T47D (cell line): ENCODE measurements around the gene ASPRV1.

Experiments used
- DNase-seq, 2 experiments: peaks; one replicate each; pipeline versions ENCODE4 v3.0.0 to v3.0.0-alpha.2; 2011 to 2012; ENCODE audit warnings: low read depth in 1 of 2, low spot score in 1 of 2
- JUND ChIP-seq: IDR thresholded peaks from 2 replicates; pipeline ENCODE4 v1.6.1; 2012; ENCODE audit warnings: low read depth
- in situ Hi-C: cut with HindIII; loops from 2 replicates; pipeline ENCODE4 v1.10.0; 2016; ENCODE audit warnings: low sequenced_read_pairs, low pct_unique_long_range_greater_than_20kb

Gene ASPRV1

GRCh38 chr2:69997015-69997830 lies 35.8 kb upstream of the ASPRV1 start:
- peak in 1 of 2 experiments; percentile 14 for DNase-seq
- no peak for TF ChIP-seq JUND
- in situ Hi-C loops, result no loop called here

- TF ChIP-seq JUND, result no peak
- DNase-seq, result no peak
- in situ Hi-C loops, result no loop called here
Measured at GRCh38 chr2:69995511-69995910, 34.1 kb upstream of the ASPRV1 start.

DNA sequence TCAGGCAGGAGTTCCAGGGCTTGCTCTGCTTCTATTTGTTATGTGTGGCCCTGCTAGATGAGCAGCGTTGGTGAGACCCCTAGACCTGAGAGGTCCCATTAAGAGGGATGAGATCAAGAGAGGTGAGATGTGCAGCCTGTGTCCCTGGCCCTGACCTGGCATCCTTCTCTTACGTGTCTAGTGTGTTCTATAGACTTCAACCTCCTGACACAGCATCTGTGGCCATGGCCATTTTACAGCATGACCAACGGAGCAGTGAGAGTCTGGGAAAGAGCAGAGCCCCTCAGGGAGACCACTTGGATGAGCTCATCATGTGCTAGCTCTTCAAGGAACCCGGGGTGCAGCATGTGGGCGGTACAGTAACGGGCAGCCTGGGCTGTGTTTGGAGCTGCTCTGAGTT lies 32.7 kb upstream of the ASPRV1 start:
- no peak for TF ChIP-seq JUND
- in situ Hi-C loops, result no loop called here
- no peak for DNase-seq

- DNase-seq, result no peak
- TF ChIP-seq JUND, result no peak
- in situ Hi-C loops, result no loop called here
Measured at GRCh38 chr2:69993708-69994107, 32.3 kb upstream of the ASPRV1 start.

DNA sequence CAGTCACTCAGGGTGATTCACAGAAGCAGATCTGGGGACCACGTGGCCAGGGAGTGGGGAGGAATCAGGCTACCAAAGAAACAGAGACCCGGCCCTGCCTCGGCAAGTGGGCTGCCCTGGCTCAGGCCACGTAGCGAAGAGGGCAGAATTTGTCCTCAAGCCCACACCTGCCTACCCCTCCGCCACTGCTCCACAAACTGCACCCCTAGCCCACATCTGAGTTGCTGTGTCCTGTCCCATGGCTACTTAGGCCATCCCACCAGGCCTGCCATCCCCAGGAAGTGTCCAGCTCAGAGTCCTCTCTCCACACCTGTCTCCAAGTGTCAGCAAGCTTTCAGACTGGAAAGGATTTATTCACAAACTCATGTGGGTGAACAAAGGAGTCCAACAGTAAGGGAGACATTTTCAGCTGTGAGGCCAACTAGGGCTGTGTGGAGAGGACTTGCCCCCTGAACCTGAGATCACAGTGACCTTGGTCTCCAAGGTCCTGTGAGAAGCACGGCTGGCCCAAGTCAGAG lies 31.7 kb upstream of the ASPRV1 start:
- no peak for DNase-seq
- no peak for TF ChIP-seq JUND
- in situ Hi-C loops, result no loop called here

DNA sequence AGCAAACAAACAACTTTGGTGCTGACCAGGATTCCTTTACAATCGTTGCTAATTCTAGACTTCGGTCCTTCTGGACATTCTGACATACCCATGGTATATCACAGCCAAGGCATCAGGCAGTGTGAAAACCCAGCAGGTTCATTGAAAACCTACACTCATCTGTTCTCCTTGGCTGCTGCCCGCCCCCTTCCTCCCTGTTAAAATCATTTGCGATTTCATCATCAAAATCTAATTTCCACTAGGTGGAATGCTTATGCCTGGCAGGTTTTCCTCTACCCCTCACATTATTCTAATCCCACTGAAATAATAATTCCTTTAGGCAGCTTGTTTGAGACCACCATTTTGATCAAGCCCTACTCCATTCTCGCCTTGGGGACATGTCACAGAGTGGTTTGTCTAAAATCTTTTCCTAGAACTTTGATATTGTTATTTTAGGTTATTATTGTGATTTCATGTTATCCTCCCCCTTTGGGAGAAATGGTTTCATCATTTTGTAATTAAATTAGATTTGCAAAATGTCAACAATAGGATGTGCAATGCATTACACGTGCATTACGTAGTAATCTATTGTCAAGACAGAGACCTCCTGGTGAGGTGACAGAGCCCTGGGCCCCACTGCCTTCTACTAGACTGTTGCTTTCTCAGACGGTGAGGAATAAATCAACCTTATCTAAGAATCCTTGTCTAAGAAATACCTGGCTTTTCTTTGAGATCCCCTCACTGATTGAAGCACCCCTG lies 31.0 kb upstream of the ASPRV1 start:
- DNase-seq, result no peak
- in situ Hi-C loops, result no loop called here
- no peak for TF ChIP-seq JUND

GRCh38 chr2:69989441-69990105 lies 28.1 kb upstream of the ASPRV1 start:
- in situ Hi-C loops, result no loop called here
- TF ChIP-seq JUND, result no peak
- no peak for DNase-seq

DNA sequence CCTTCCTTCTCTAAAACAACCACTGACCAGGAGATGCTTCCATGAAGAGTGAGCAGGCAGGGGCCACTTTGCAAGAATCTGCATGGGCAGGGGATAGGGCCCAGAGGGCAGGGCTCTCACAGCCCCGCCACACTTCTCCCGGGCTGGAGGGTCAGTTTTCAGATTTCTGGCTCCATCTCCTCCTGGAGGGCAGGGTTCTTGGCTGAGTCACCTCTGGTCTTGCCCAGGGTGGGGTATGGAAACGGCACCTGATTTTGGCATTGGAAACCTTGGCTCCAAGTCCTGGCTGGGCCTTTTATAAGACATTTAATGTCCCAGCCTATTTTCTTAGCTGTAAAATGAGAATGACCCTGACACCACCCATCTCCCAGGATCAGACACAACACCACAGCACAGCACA lies 27.6 kb upstream of the ASPRV1 start:
- DNase-seq, result no peak
- in situ Hi-C loops, result no loop called here
- TF ChIP-seq JUND, result no peak

DNA sequence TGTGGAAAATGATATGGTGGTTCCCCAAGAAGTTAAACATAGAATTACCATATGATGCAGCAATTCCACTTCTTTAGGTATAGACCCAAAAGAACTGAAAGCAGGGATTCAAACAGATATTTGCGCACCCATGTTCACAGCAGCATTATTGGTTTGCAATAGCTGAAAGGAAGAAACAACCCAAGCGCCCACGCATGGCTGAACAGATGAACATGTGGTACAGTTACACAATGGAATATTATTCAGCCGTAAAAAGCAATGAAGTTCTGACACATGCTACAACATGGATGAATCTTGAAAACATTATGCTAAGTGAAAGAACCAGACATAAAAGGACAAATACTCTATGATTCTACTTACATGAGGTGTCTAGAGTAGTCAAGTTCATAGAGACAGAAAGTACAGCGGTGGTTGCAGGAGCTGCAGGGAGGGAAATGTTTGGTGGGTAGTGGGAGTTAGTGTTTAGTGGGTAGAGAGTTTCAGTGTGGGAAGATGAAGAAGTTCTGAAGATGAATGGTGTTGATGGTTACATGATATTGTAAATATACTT lies 26.7 kb upstream of the ASPRV1 start:
- DNase-seq, result no peak
- in situ Hi-C loops, result no loop called here
- no peak for TF ChIP-seq JUND

DNA sequence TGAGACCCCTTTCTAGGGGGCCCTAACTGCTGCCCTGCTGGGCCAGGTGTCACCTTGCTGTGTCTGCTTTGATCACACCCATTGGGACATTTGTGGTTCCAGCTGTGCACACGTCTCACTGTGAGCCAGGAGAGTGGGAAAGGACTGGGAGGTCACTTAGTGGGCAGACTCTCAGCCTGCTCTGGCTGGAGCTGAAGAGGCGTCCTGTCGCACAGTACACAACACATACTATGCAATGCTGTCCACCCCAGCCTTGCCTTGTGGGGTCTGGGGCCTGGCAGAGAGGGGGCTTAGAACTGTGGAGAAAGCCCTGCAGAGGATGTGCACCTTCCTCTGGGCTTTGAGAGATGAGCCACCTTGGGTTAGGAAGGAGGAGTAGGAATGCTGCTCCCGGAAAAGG lies 25.3 kb upstream of the ASPRV1 start:
- TF ChIP-seq JUND, result no peak
- in situ Hi-C loops, result no loop called here
- no peak for DNase-seq

- DNase-seq, result no peak
- in situ Hi-C loops, result no loop called here
- no peak for TF ChIP-seq JUND
Measured at GRCh38 chr2:69985688-69986087, 24.3 kb upstream of the ASPRV1 start.

DNA sequence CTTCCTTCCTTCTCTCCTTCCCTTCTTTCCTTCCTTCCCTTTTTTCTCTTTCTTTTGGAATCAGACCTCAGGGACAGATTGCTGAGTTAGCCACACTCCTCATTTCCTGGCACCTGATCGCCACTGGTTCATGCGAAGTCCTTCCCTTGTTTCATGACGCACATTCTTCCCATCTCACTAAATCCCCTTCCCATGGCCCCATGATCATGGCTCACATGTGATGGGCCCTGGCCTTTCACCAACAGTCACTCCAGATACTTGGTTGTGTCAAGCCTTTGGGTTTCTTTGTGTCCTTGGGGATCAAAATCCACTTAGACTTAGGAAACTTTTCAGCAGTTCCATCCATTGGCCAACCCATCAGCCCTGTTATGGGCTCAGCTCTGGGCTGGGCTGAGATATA lies 23.8 kb upstream of the ASPRV1 start:
- DNase-seq, result no peak
- no peak for TF ChIP-seq JUND
- in situ Hi-C loops, result no loop called here
